ENCODE results near the gene DLGAP1. TPM values are rescaled to one million over a fixed set of nuclear protein-coding genes. Genes with fewer than 3 reads are reported as not detected.
A peak's percentile ranks its signal among the peaks of the same experiment; 100 is the strongest.

DLGAP1 gene
- total and polyA plus RNA-seq, 2 of the 8 experiments (the other 6 are each of a cell fraction or from before 2014, with no cell fraction given) = 11.8 to 16.9 TPM

DNA sequence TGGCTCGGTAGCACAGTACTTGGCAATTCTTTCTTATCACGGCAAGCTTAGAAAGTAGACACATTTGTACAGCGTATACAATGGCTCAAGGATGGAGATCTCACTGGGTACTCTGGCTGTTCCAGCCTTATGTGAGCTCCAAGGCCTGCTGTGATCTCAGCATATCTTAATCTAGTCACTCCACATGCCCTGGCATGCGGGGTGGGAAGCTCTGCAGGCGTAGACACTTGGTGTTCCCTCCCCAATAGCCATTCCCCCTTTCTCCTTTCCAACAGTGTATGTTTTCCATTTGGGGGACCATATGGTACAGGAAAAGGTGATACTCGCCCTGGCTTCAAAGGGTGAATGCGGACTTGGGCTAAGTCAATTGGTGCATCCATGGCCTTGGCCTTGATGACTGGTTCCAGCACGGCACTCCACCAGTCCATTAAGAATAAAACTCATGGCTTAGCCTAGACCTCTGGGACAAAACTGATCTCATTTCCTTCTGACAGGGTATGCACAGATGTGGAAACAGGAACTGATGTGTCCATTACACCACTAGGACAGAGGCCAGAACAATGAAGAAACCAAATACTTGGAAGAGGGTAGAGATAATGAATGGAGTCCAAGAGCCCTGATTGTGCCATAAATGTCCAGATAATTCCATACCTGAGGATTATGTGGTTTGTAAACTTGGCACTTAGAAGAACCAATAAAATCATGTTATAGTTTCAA is 976.7 kb downstream of the DLGAP1 start:
- H4K91ac ChIP-seq (replicated peaks; ENCODE audit: insufficient read length, low read length) = peak overlapping the region; percentile 39
- no peak overlapping the region for H3K9ac ChIP-seq (replicated peaks in 1 of 4; ENCODE audit: extremely low read depth in 1 of 4, low read depth in 3 of 4, low read length in 3 of 4)
- ChIA-PET POLR2A (ENCODE audit: partially characterized antibody) (interaction anchor here (1.2 to 1.9 kb wide), 2 partner anchors 12 to 16 kb away, joined by 5 to 6 read pairs; no protein-coding TSS in a partner anchor), CTCF (ENCODE audit: partially characterized antibody) (interaction anchor here (0.6 to 1.5 kb wide), 8 partner anchors 9 to 214 kb away, joined by 3 to 4 read pairs (median 3); no protein-coding TSS in a partner anchor)
- no peak overlapping the region for H2BK5ac ChIP-seq (ENCODE audit: low read depth, low read length)
- H2BK20ac ChIP-seq (ENCODE audit: low read length) = peak overlapping the region; percentile 21; the same call in 1 of the 2 replicates
- H4K20me1 ChIP-seq (replicated peaks in 1 of 2; ENCODE audit: control insufficient read depth in 1 of 2, insufficient read depth in 2 of 2, low read length in 2 of 2) = no peaks in the 10 kb centered on the region
- H3K4me3 ChIP-seq (ENCODE audit: extremely low read depth in 1 of 4, insufficient read depth in 2 of 4, low read depth in 3 of 4, low read length in 4 of 4) = no peak overlapping the region
- no peak for TF ChIP-seq SIRT6 (IDR thresholded peaks at IDR 0.05; ENCODE audit: low read length)
- no peak for TF ChIP-seq SUZ12 (IDR thresholded peaks at IDR 0.05; ENCODE audit: low read length)
- TF ChIP-seq CHD1 (IDR thresholded peaks at IDR 0.05; ENCODE audit: low read depth, low read length) = no peak
- TF ChIP-seq EP300 (IDR thresholded peaks at IDR 0.05; ENCODE audit: borderline replicate concordance in 1 of 2, low read depth in 2 of 2, low read length in 2 of 2) = no peak
- TF ChIP-seq, protein P1, sequence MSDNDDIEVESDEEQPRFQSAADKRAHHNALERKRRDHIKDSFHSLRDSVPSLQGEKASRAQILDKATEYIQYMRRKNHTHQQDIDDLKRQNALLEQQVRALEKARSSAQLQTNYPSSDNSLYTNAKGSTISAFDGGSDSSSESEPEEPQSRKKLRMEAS (IDR thresholded peaks at IDR 0.05) = no peak
- TF ChIP-seq CREB1 (IDR thresholded peaks at IDR 0.05) = no peak
- TF ChIP-seq, protein P2, sequence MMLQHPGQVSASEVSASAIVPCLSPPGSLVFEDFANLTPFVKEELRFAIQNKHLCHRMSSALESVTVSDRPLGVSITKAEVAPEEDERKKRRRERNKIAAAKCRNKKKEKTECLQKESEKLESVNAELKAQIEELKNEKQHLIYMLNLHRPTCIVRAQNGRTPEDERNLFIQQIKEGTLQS (IDR thresholded peaks at IDR 0.05; ENCODE audit: insufficient read depth, low read depth, low read length) = no peak
- TF ChIP-seq FOSL1 (IDR thresholded peaks at IDR 0.05; ENCODE audit: insufficient read depth, low read depth, low read length) = no peak
- no peak for TF ChIP-seq SIN3A (conservative IDR thresholded peaks at IDR 0.05 in 1 of 2, IDR thresholded peaks at IDR 0.05 in 1 of 2; ENCODE audit: low read depth in 1 of 2, low read length in 2 of 2)
- no peaks in the 10 kb centered on the region for H3K79me1 ChIP-seq (ENCODE audit: low read depth, low read length)
- H3K4me2 ChIP-seq (ENCODE audit: insufficient read depth in 1 of 2, low read depth in 2 of 2, low read length in 2 of 2) = no peak overlapping the region
- H3K9me3 ChIP-seq (ENCODE audit: insufficient read depth in 2 of 2, low read depth in 1 of 2, low read length in 1 of 2) = no peaks in the 10 kb centered on the region
- H2BK12ac ChIP-seq (ENCODE audit: low read depth, low read length) = no peak overlapping the region
- no peak overlapping the region for H3K4ac ChIP-seq (replicated peaks; ENCODE audit: insufficient read length, low read depth, low read length)
- WGBS, 2 experiments (ENCODE audit: extremely low coverage in 1 of 2, insufficient coverage in 1 of 2, insufficient read length in 1 of 2, insufficient replicate concordance in 2 of 2, low coverage in 1 of 2, low lambda C conversion rate in 2 of 2, missing lambda C conversion rate in 1 of 2) = 93% methylated on average over 8 of the region's 8 CpGs; no CpG with 5 or more reads in 1 of the 2 experiments
- no peak overlapping the region for H3K27ac ChIP-seq (ENCODE audit: low read depth, low read length)
- peak overlapping the region; percentile 66; the same call in 1 of the 2 replicates for H2BK15ac ChIP-seq (ENCODE audit: low read length)
- no peaks in the 10 kb centered on the region for H3K79me2 ChIP-seq (ENCODE audit: control insufficient read depth in 1 of 2, insufficient read depth in 2 of 2, low read length in 2 of 2)
- H3K14ac ChIP-seq (ENCODE audit: insufficient read length) = no peak overlapping the region
- peaks cover 0 to 7% (median 3%) of the 10 kb centered on the region in 4 experiments; a peak in 4 of 7 replicates for H3K4me1 ChIP-seq (replicated peaks in 1 of 4; ENCODE audit: control insufficient read depth in 3 of 4, insufficient read depth in 4 of 4, low read length in 3 of 4)
- no peaks in the 10 kb centered on the region for H3K36me3 ChIP-seq (ENCODE audit: control insufficient read depth in 2 of 4, insufficient read depth in 4 of 4, low read length in 3 of 4)
- no peak overlapping the region for H4K8ac ChIP-seq (ENCODE audit: extremely low read depth, insufficient read depth, low read length)
- no peak overlapping the region for H3K56ac ChIP-seq (replicated peaks; ENCODE audit: insufficient read length, low read depth, low read length)
- DNase-seq (ENCODE audit: low read depth in 1 of 2, low spot score in 2 of 2) = no peak
- H3K27me3 ChIP-seq (replicated peaks in 1 of 4; ENCODE audit: control insufficient read depth in 3 of 4, extremely low read depth in 1 of 4, insufficient read depth in 3 of 4, low read length in 3 of 4) = no peaks in the 10 kb centered on the region
- no peak overlapping the region for H3K23ac ChIP-seq (ENCODE audit: insufficient read length)
- H3K18ac ChIP-seq (ENCODE audit: extremely low read depth, low read length) = no peak overlapping the region
- no peak for FAIRE-seq
- no peak overlapping the region for H4K5ac ChIP-seq (ENCODE audit: insufficient read length, low read depth, low read length)
- peak overlapping the region; percentile 5 for H2BK120ac ChIP-seq (replicated peaks; ENCODE audit: low read depth, low read length)
- H2AFZ ChIP-seq (ENCODE audit: low read length) = no peak overlapping the region
- H2AK5ac ChIP-seq (ENCODE audit: low read depth, low read length) = no peak overlapping the region
- H3K23me2 ChIP-seq (ENCODE audit: low read depth, low read length) = no peaks in the 10 kb centered on the region
